ENCODE data around the gene CLTCL1. TPM values are rescaled to one million over a fixed set of nuclear protein-coding genes. Genes with fewer than 3 reads are reported as not detected.

Gene CLTCL1
- total RNA-seq, 1 donor from 2014 or later, result 0.84 TPM

GRCh38 chr22:19152942-19153883 is 138.3 kb downstream of the CLTCL1 start:
- intact Hi-C loops (cut with micrococcal nuclease), result no loop called here

DNA sequence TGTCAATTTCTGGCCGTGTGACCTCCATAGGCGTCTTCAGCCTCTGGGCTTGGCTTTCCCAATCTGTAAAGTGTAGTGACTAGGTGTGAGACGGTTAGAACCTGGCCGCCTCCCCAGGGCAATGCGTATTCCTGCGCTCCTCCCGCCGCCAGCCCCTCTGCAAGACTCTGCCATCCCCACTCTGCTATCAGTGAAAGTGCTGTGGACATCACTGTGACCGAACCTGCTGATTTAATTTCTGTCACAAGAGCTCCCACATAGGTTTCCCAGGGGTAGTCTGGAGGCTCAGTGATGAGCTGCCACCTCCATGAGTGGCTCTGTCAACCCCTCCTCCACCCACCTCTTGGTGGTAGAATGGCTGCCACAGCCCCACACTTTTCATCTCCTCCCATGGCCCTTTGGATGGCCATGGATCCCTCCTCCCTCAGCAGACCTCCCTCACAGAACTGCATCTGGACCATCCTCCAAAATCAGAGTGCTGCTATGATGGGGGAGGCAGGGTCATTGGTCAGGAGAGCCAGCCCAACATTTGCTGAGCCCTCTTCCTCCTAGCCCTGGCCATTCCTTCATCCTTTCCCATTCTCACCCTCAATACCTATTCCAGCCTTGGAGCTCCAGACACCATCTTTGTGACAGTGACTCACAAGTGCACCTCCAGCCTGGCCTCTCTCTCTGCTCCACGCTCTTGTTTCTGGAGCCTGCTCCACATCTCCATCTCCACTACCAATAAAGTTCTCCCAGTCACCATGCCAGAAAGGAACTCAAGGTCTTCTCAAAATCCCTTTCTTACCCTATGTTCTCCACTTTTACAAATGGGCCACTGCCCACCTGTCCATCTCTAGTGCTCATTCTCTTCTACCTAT is 140.0 kb downstream of the CLTCL1 start:
- intact Hi-C loops (cut with micrococcal nuclease), result no loop called here

GRCh38 chr22:19150482-19151328 is 140.8 kb downstream of the CLTCL1 start:
- intact Hi-C loops (cut with micrococcal nuclease), result no loop called here

- intact Hi-C loops (cut with micrococcal nuclease), result no loop called here
Observed at GRCh38 chr22:19149991-19150390, 141.5 kb downstream of the CLTCL1 start, which contains the start of gene GSC2. Gene GSC2, minus strand, starts transcription at chr22:19150292. Its CDS starts 9 bp downstream, at chr22:19150283.

GRCh38 chr22:19149047-19149883 is 142.3 kb downstream of the CLTCL1 start:
- intact Hi-C loops (cut with micrococcal nuclease), result no loop called here

DNA sequence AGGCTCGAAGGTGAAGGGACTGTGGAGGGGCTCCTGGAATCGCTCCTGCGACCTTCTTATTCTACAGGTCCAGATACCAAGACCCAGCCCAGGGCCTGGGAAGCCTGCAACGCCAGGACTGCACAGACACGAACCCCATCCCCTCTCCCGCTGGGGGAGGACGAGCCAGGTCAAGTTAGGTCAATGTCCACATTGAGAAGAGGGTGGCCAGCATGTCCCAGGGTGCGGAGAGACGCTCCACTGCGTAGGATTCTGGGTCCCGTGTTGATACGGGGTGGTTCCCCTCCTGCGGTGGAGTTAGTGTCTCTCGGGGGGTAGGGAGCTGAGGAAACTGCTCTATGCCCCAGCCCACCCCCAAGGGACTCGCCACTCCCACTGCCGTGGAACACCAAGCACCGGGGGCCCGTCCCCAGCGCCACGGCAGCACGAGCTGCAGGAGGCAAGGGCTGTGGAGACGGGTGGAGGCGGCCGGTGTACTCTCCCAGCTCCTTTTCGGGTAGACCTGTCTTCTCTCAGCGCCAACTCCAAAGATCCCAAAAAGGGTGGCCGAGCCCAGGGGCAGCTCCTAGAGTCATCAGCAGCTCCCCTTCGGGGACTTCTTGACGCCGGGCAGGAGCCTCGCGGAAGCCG is 143.0 kb downstream of the CLTCL1 start:
- intact Hi-C loops (cut with micrococcal nuclease), result no loop called here

DNA sequence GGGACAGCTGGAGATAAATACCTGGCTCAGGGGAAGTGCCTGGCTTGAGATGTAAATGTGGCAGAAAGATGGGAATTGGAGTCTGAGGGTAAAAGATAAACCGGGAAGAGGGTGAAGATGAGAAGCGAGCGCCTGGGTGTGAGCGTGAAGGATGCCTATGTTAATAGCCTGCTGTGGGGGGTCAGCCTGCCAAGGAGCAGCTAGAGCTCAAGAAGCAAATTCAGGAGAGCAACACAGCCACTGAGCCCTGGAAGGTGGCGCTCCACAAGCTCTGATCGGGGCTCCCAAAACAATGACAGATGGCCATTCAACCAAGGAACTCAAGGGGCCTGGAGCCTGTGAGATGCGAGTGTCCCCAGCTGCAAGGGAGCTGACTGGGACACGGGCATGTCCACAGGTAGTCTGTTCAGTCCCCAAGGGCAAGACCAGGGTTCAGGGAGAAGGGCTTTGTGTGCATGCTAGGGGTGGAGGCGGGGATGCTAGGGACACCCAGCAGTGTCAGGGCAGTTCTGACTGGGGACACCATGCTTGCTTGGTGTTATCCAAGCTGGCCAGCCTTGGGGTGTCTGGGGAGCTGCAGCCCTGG is 144.2 kb downstream of the CLTCL1 start:
- intact Hi-C loops (cut with micrococcal nuclease), result no loop called here

DNA sequence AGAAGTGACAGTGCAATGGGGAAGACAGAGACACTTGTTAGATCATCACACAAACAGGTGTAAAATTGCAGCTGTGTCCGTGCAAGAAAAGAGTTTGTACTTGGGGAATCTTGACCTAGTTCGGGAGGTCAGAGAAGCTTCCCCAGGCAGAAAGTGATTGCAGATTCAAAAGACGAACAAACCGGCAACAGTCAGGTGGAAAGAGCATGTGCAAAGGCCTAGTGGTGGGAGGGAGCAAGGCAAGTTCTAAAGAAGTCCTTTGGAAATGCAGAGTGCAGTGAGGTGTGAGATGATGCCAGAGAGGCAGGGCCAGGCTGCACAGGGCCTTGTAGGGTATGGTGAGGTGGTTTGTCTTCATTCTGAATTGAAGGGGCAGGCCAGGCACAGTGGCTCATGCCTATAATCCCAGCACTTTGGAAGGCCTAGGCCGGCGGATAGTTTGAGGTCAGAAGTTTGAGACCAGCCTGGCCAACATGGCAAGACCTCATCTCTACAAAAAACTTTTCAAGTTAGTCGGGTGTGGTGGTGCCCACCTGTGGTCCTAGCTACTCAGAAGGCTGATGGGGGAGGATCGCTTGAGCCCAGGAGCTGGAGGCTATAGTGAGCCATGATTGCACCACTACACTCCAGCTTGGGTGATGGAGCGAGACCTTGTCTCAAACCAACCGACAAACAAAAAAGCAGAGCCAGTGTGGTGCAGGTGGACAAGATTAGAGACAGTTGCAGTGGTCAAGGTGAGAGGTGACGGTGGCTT is 145.1 kb downstream of the CLTCL1 start:
- intact Hi-C loops (cut with micrococcal nuclease), result no loop called here

DNA sequence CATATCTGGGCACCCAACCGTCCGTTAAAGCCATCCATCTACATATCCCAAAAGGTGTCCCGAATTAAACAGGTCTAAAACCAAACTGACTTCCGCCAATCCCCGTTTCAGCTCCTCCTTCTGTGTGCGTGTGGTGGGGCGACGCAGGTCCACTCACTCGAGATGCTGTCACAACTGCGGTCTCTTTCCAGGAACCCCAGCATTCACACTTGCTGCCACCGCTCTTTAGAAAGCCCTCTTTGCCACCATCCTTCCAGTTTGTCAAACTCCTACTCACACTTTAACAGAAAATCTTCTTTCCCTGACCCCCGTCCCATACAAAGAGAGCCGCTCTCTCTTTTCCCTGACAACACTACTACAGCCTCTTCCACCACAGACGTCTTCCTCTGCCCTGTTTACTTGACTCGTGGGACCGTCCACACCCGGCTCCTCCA is 147.5 kb downstream of the CLTCL1 start:
- intact Hi-C loops (cut with micrococcal nuclease), result loop anchor here (1.0 kb wide), 5 partner anchors 22 to 335 kb away; partner anchors contain the start of genes C22orf39, CDC45, DGCR2 and SLC25A1

DNA sequence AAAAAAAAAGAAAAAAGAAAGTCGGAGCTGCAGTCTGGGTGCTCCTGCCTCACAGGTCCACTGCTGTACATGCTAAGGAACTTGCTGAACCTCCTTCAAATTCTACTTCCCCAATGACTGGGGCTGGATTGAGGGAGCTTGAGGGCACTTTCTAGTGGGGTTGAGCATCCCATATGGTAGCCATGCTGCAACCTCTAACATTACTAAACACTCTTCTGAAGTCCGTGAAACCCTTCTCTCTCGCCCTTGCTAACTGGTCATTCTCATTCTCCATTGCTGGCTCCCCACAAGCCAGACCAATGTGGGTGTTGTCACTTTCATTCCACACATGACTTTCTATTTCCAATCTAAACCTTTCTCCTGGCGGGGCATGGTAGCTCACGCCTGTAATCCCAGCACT is 148.3 kb downstream of the CLTCL1 start:
- intact Hi-C loops (cut with micrococcal nuclease), result no loop called here

GRCh38 chr22:19142394-19142793 is 149.1 kb downstream of the CLTCL1 start:
- intact Hi-C loops (cut with micrococcal nuclease), result no loop called here

DNA sequence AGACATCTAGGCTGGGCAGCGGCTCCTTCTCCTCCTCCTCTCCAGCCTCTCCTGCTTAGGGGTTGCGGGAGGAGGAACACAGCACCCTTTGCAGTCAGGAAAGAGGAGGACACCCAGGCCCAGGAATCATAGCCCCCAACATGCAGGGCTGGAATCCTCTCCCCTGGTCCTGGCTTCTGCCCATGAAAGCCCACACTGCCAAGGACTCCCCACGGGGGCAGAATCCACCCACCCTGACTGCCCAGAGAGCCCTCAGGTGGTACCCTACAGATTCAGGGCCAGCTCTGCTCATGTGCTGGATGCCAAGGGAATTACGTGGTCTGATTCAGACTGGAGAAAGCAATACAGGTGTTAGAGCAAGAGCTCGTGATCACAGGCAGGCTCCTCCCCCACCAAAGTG is 151.5 kb downstream of the CLTCL1 start:
- intact Hi-C loops (cut with micrococcal nuclease), result no loop called here

- intact Hi-C loops (cut with micrococcal nuclease), result no loop called here
Observed at GRCh38 chr22:19139001-19139356, 152.5 kb downstream of the CLTCL1 start.

DNA sequence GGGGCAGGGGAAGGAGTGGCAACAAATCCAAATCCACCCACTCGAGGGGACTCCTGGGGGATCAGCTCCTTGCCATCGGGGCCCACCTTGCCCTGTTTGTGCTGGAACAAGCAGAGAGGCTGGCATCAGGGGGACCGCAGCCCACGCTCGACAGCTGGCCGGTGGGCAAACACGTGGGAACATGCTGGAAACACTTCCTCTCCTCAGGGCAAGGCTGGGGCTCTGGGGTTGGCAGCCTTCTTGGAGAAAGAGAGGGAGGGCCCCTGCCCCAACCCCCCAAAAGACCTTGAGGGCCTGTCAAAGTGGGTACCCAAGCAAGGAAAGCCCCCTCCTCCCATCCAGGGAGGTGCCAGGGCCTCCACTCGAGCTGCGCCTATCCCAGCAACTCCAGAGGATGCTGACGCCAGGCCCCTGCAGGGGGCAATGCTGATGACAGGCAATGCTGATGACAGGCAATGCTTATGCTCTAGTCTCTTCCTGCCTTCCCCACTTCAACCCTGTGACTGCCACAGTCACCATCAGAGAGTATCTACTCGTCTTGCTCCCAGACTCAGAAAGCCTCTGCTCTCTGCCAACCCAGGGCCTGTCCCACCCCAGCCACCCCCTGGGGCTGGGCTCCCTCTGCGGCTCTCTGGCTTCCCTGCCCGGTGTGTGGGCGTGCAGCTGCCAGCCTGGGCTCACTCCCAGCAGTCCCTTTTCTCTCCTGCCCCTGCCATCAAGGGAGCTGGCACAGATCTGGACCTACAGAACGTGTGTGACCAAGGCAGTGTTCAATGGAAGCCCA is 153.1 kb downstream of the CLTCL1 start:
- intact Hi-C loops (cut with micrococcal nuclease), result no loop called here

DNA sequence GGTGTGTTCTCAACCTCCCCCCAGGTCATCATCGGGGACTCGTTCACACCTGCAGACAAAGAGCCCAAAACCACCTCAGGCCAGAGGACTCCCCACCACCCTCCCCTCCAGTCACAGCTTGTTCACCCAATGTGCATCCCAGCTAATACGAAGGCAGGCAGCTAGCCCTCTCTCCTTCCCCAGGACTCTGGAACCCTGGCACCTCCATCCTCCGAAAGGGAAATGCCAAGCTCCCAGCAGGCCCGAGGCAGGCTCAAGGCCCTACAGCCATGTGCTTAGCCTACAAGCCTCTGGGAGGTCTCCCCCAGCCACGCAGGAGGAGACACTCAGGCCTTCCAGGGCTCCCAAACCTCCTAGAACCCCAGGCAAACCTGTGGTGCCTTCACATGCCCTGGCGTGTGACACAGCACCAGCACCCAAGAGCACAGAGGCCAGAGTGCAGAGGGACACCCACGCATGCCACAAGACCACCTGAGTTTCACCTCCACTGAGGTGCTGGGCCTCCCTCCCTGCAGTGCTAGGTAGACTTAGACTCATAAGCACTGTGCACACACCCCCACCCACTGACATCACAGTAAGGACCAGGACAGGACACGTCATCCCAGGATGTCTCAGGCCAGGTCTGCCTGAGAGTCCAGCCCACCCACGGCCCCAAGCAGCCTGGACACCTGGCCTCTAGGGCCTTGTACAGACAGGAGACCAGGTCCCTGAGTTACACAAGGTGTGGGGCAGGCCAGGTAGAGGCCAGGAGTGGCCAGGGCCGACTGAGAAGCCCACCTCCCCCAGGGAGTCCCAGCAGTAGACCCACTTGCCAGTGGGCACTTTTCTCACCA is 153.9 kb downstream of the CLTCL1 start:
- intact Hi-C loops (cut with micrococcal nuclease), result no loop called here

- intact Hi-C loops (cut with micrococcal nuclease), result no loop called here
Observed at GRCh38 chr22:19136915-19137314, 154.6 kb downstream of the CLTCL1 start.

DNA sequence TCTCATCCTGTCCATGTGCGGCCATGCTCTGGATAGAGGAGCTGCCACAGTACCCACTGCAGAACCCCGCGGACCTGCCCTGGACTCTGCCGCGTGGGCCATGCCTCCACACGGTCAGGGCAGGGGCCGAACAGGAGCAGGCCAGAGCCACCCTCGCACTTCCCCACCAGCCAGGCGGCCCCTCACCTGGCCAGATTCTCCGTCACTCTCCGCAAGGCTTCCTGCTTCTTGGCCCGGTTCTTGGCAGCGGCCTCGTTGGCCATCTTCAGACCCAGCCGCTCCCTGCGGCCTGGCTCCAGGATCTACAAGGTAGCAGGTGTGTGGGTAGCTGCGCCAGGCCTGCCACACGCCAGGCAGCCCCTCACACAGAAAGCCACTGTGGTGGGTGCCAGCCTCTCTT is 156.6 kb downstream of the CLTCL1 start:
- intact Hi-C loops (cut with micrococcal nuclease), result no loop called here

All from T-helper 2 cell treated with Interferon-gamma antibody and Interleukin-4, amounts not matched to agents 100 ng/mL and 5 ng/mL, for 36 hours (primary cell).